ENCODE measurements around the gene ANKRD6.

GRCh38 chr6:89385846-89386245, 47.1 kb upstream of the ANKRD6 start:
- TF ChIP-seq CTCF (IDR thresholded peaks at IDR 0.05) (no peak), EP300 (IDR thresholded peaks at IDR 0.05) (no peak)
